ENCODE results near the gene THBS2.

DNA sequence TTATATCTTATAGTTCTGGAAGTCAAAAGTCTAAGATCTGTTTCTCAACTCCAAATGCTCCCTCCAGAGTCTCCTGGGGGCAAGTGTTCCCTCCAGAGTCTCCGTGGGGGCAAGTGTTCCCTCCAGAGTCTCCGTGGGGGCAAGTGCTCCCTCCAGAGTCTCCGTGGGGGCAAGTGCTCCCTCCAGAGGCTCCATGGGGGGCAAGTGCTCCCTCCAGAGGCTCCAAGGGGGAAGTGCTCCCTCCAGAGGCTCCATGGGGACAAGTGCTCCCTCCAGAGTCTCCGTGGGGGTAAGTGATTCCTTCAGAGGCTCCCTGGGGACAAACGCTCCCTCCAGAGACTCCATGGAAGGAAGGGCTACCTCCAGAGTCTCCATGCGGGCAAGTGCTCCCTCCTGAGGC, 34.0 kb upstream of the THBS2 start:
- TF ChIP-seq, protein P1, sequence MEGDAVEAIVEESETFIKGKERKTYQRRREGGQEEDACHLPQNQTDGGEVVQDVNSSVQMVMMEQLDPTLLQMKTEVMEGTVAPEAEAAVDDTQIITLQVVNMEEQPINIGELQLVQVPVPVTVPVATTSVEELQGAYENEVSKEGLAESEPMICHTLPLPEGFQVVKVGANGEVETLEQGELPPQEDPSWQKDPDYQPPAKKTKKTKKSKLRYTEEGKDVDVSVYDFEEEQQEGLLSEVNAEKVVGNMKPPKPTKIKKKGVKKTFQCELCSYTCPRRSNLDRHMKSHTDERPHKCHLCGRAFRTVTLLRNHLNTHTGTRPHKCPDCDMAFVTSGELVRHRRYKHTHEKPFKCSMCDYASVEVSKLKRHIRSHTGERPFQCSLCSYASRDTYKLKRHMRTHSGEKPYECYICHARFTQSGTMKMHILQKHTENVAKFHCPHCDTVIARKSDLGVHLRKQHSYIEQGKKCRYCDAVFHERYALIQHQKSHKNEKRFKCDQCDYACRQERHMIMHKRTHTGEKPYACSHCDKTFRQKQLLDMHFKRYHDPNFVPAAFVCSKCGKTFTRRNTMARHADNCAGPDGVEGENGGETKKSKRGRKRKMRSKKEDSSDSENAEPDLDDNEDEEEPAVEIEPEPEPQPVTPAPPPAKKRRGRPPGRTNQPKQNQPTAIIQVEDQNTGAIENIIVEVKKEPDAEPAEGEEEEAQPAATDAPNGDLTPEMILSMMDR (IDR thresholded peaks at IDR 0.05; ENCODE audit: low read length), result no peak
- no peak for TF ChIP-seq EZH2 (IDR thresholded peaks at IDR 0.05; ENCODE audit: borderline replicate concordance, low read length)

Measured in OCI-LY1 (cell line).